GM12878 (cell line): Measurements from ENCODE around the gene LHFPL2. TPM values are rescaled to one million over a fixed set of nuclear protein-coding genes. Genes with fewer than 3 reads are reported as not detected.

Experiments used
- ATAC-seq: fragments of 200-7000 bp; cut with Tn5 transposase; 3 replicates; pipeline ENCODE4 v1.9.1; 2020; ENCODE audit warnings: mild to moderate bottlenecking, moderate library complexity
- BruUV-seq: library from RNA; stranded (reverse); fragments of 400-500 nt; replicated peaks from 2 replicates; lab custom pipeline; 2021; lab: Mats Ljungman, UMichigan
- CTCF ChIA-PET: fragments of 300-600 bp; sonication (Branson Sonifier 250); formaldehyde crosslinking; extraction: SDS; loops from one replicate; lab custom pipeline; 2021; ENCODE audit warnings: inconsistent platforms; lab: Yijun Ruan, JAX
- POLR2A ChIA-PET: fragments of 350-600 bp; formaldehyde crosslinking; extraction: SDS; loops from one replicate; lab custom pipeline; 2021; ENCODE audit warnings: inconsistent platforms; lab: Charles Lee
- RAD21 ChIA-PET: fragments of 300-600 bp; sonication (Branson Sonifier 250); formaldehyde crosslinking; loops from one replicate; lab custom pipeline; 2023; ENCODE audit warnings: antibody characterized with exemption; ENCODE audit not compliant: unreplicated experiment; lab: Charles Lee
- SMC1A ChIA-PET: fragments of 300-600 bp; sonication (Branson Sonifier 250); formaldehyde crosslinking; loops from one replicate; lab custom pipeline; 2023; ENCODE audit not compliant: unreplicated experiment, uncharacterized antibody; lab: Charles Lee
- DNase-seq: peaks from one replicate; pipeline ENCODE4 v3.0.0-alpha.2; 2011; ENCODE audit warnings: low read depth, low spot score
- FAIRE-seq: peaks from 3 replicates; lab custom pipeline; 2011; peaks lifted over from hg19 to GRCh38; lab: Jason Lieb, UNC
- H2AFZ ChIP-seq: 2 replicates; pipeline ENCODE4 v1.6.0; 2011; ENCODE audit warnings: low read depth, low read length, control low read depth; ENCODE audit not compliant: control insufficient read depth
- H3K27ac ChIP-seq: 2 replicates; pipeline ENCODE4 v1.5.1; 2011; ENCODE audit warnings: control low read depth; ENCODE audit not compliant: control insufficient read depth, insufficient read depth
- H3K27me3 ChIP-seq, 2 experiments: replicated peaks in 1 of 2; 2 replicates each; pipeline versions ENCODE4 v1.6.0 to v1.6.1; 2011; ENCODE audit warnings: low read length in 1 of 2; ENCODE audit not compliant: control insufficient read depth in 2 of 2, insufficient read depth in 2 of 2
- H3K36me3 ChIP-seq, 2 experiments: 2 replicates each; pipeline ENCODE4 v1.5.1; 2011; ENCODE audit warnings: low read length in 1 of 2; ENCODE audit not compliant: control insufficient read depth in 2 of 2, insufficient read depth in 2 of 2
- H3K4me1 ChIP-seq: 2 replicates; pipeline ENCODE4 v1.6.1; 2011; ENCODE audit warnings: mild to moderate bottlenecking, low read length, moderate library complexity, mixed read lengths; ENCODE audit not compliant: control insufficient read depth, insufficient read depth
- H3K4me2 ChIP-seq: 2 replicates; pipeline ENCODE4 v1.6.0; 2011; ENCODE audit warnings: control low read depth; ENCODE audit not compliant: control insufficient read depth, insufficient read depth
- H3K4me3 ChIP-seq: fragments of 200-600 bp; sonication (generic); 2 replicates; pipeline ENCODE4 v1.5.1; 2016
- H3K79me2 ChIP-seq: 2 replicates; pipeline ENCODE4 v1.6.0; 2011; ENCODE audit warnings: low read length; ENCODE audit not compliant: control insufficient read depth, insufficient read depth
- H3K9ac ChIP-seq: 2 replicates; pipeline ENCODE4 v1.8.0; 2011; ENCODE audit warnings: low read length, control low read depth, mixed read lengths; ENCODE audit not compliant: control insufficient read depth, insufficient read depth
- H3K9me3 ChIP-seq: replicated peaks from 3 replicates; pipeline ENCODE4 v1.5.1; 2011; ENCODE audit warnings: mild to moderate bottlenecking, low read length; ENCODE audit not compliant: control insufficient read depth, insufficient read depth
- H4K20me1 ChIP-seq: 2 replicates; pipeline ENCODE4 v1.6.0; 2011; ENCODE audit not compliant: control insufficient read depth, insufficient read depth
- CBX5 ChIP-seq: sonication (generic); IDR thresholded peaks from 2 replicates; pipeline ENCODE4 v1.6.1; 2016; ENCODE audit warnings: low read depth, moderate library complexity, mild to moderate bottlenecking, inconsistent platforms
- CHD1 ChIP-seq: IDR thresholded peaks from 2 replicates; pipeline ENCODE4 v1.6.1; 2012; ENCODE audit warnings: low read depth, low read length, improper control_type of control experiment
- ETV6 ChIP-seq, 2 experiments: fragments of 450-650 bp in 1 of 2; IDR thresholded peaks in 1 of 2; conservative IDR thresholded peaks in 1 of 2; 2 replicates each; pipeline ENCODE4 v1.6.1; 2014; ENCODE audit warnings: antibody characterized with exemption in 1 of 2, borderline replicate concordance in 1 of 2, low read depth in 1 of 2, mild to moderate bottlenecking in 1 of 2, moderate library complexity in 1 of 2
- FOXM1 ChIP-seq: IDR thresholded peaks from 2 replicates; pipeline ENCODE4 v1.6.1; 2012; ENCODE audit warnings: low read depth, mild to moderate bottlenecking, inconsistent platforms, low read length, moderate library complexity
- IRF3 ChIP-seq: fragments of 450-650 bp; IDR thresholded peaks from 2 replicates; pipeline ENCODE4 v1.6.1; 2014; ENCODE audit warnings: mild to moderate bottlenecking
- MYB ChIP-seq: fragments of 150-350 bp; IDR thresholded peaks from 2 replicates; pipeline ENCODE4 v1.6.1; 2014; ENCODE audit warnings: mild to moderate bottlenecking, low read depth, low read length, borderline replicate concordance
- PAX8 ChIP-seq: fragments of 450-650 bp; IDR thresholded peaks from 2 replicates; pipeline ENCODE4 v1.6.1; 2017; ENCODE audit warnings: mild to moderate bottlenecking, moderate library complexity
- POLR2A ChIP-seq: IDR thresholded peaks from 2 replicates; pipeline ENCODE4 v1.6.1; 2011; ENCODE audit warnings: low read depth, mild to moderate bottlenecking, low read length
- SREBF2 ChIP-seq: IDR thresholded peaks from 2 replicates; pipeline ENCODE4 v1.6.1; 2012; ENCODE audit warnings: mild to moderate bottlenecking, low read length
- TAF1 ChIP-seq: IDR thresholded peaks from 2 replicates; pipeline ENCODE4 v1.6.1; 2011; ENCODE audit warnings: mild to moderate bottlenecking, low read depth, low read length, borderline replicate concordance
- TBL1XR1 ChIP-seq: IDR thresholded peaks from 2 replicates; pipeline ENCODE4 v1.6.1; 2012; ENCODE audit warnings: low read depth, low read length, improper control_type of control experiment
- ZBTB40 ChIP-seq: fragments of 450-650 bp; IDR thresholded peaks from 2 replicates; pipeline ENCODE4 v1.6.1; 2016; ENCODE audit warnings: mild to moderate bottlenecking, moderate library complexity, borderline replicate concordance
- ZNF274 ChIP-seq: IDR thresholded peaks from one replicate; pipeline ENCODE4 v1.8.0; 2011; ENCODE audit not compliant: insufficient read length, insufficient read depth
- ZNF622 ChIP-seq: fragments of 450-650 bp; IDR thresholded peaks from 2 replicates; pipeline ENCODE4 v1.6.1; 2017; ENCODE audit warnings: mild to moderate bottlenecking, inconsistent platforms
- WGBS: methylation state at CpG from one replicate; pipeline ENCODE4 v1.1.6; 2016; ENCODE audit warnings: low lambda C conversion rate; ENCODE audit not compliant: insufficient replicate concordance, insufficient coverage; ENCODE audit errors: missing lambda C conversion rate; 5-methylcytosine and 5-hydroxymethylcytosine counted together
- in situ Hi-C: fragments of 300-500 bp; cut with MboI; formaldehyde crosslinking; loops from 9 replicates; pipeline ENCODE4 v1.14.3; 2018; ENCODE audit warnings: mixed read lengths
- intact Hi-C: fragments of 100-400 bp; cut with micrococcal nuclease; formaldehyde crosslinking; loops from one replicate; pipeline ENCODE4 v1.14.2; 2022; ENCODE audit not compliant: unreplicated experiment
- polyA plus RNA-seq, 11 experiments: library from polyadenylated mRNA; depleted of rRNA in 4 of 11; unstranded in 6 of 11; stranded (reverse) in 5 of 11; fragments of >200 nt; fragmentation: Nextera tagmentation in 4 of 11; fragmentation: Illumina TruSeq in 1 of 11; extraction: Ambion mirVana in 4 of 11; extraction: Trizol in 1 of 11; gene quantifications; 1 replicate in 1 of 11; 2 replicates in 10 of 11; pipeline versions ENCODE4 v1.2.1 to v1.2.3, GENCODE V29; 2011 to 2016; ENCODE audit warnings: inconsistent platforms in 2 of 11, missing spikeins in 2 of 11, low read depth in 1 of 11
- total RNA-seq, 4 experiments: library from RNA; depleted of rRNA in 3 of 4; stranded (reverse); fragments of >200 nt in 3 of 4; fragmentation: Illumina TruSeq in 1 of 4; extraction: Trizol in 1 of 4; gene quantifications; 2 replicates each; pipeline versions ENCODE4 v1.2.1 to v1.2.3, GENCODE V29; 2013 to 2021
- TF ChIP-seq, protein P1 (sequence below): IDR thresholded peaks from 2 replicates; pipeline ENCODE4 v1.6.1; 2011; ENCODE audit warnings: borderline replicate concordance, low read depth, mild to moderate bottlenecking, moderate library complexity, mixed read lengths, low read length; ENCODE audit not compliant: insufficient read depth; ENCODE audit errors: extremely low read length

Gene LHFPL2
- total and polyA plus RNA-seq, 10 of the 15 experiments (the other 5 are each of a cell fraction or from before 2014, with no cell fraction given): 4.1 to 21.8 (median 12.5) TPM

GRCh38 chr5:78594021-78594420, 54.6 kb downstream of the LHFPL2 start (continued):
- no peak for TF ChIP-seq ZBTB40
- TF ChIP-seq SREBF2: no peak
- TF ChIP-seq ZNF274: no peak
- no peak for TF ChIP-seq CBX5
- TF ChIP-seq, protein P1, sequence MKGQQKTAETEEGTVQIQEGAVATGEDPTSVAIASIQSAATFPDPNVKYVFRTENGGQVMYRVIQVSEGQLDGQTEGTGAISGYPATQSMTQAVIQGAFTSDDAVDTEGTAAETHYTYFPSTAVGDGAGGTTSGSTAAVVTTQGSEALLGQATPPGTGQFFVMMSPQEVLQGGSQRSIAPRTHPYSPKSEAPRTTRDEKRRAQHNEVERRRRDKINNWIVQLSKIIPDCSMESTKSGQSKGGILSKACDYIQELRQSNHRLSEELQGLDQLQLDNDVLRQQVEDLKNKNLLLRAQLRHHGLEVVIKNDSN: no peak
- TF ChIP-seq TAF1: no peak

- Histone ChIP-seq H3K4me2 (no peak overlapping the region; the same call in 1 of the 2 replicates), H3K4me1 (peaks cover 26% of the 10 kb centered on the region), H3K27me3 (no peaks in the 10 kb centered on the region), H3K9ac (no peak overlapping the region), H2AFZ (no peak overlapping the region), H3K36me3 (peaks cover 2 to 7% of the 10 kb centered on the region in 2 experiments; a peak in 2 of 4 replicates), H3K27ac (peak overlapping the region; percentile 30), H3K4me3 (no peak overlapping the region), H4K20me1 (no peaks in the 10 kb centered on the region), H3K9me3 (no peaks in the 10 kb centered on the region; the same call in 2 of the 3 replicates), H3K79me2 (peaks cover 6% of the 10 kb centered on the region)
- RAD21 ChIA-PET: interaction anchor here (0.7 to 7.0 kb wide), 17 partner anchors 10 to 370 kb away, joined by 3 to 51 read pairs (median 4); no protein-coding TSS in a partner anchor
- intact Hi-C loops: loop anchor here (5.0 kb wide), 1 partner anchor 46 kb away; no protein-coding TSS in a partner anchor
- no peak for FAIRE-seq
- DNase-seq: no peak
- 89% methylated on average over 2 of the region's 2 CpGs for WGBS
- POLR2A ChIA-PET: interaction anchor here (0.5 to 2.4 kb wide), 8 partner anchors 9 to 162 kb away, joined by 3 to 9 read pairs (median 4); no protein-coding TSS in a partner anchor
- CTCF ChIA-PET: interaction anchor here (1.0 to 4.2 kb wide), 15 partner anchors 18 to 539 kb away, joined by 3 to 26 read pairs (median 4); no protein-coding TSS in a partner anchor
- SMC1A ChIA-PET: interaction anchor here (0.5 to 7.8 kb wide), 31 partner anchors 8 to 1018 kb away, joined by 3 to 121 read pairs (median 4); no protein-coding TSS in a partner anchor
- in situ Hi-C loops: no loop called here
- no TSS peak for BruUV-seq
- ATAC-seq: no peak
- no peak for TF ChIP-seq IRF3
- no peak for TF ChIP-seq TBL1XR1
- TF ChIP-seq ETV6 (conservative IDR thresholded peaks at IDR 0.05 in 1 of 2, IDR thresholded peaks at IDR 0.05 in 1 of 2; ENCODE audit: borderline replicate concordance in 1 of 2, low read depth in 1 of 2): no peak
- no peak for TF ChIP-seq ZNF622
- TF ChIP-seq FOXM1: no peak
- no peak for TF ChIP-seq CHD1
- no peak for TF ChIP-seq POLR2A
- TF ChIP-seq MYB: no peak
- no peak for TF ChIP-seq PAX8
Observed at GRCh38 chr5:78593465-78593864, 55.1 kb downstream of the LHFPL2 start.
